T-cell (primary cell): ENCODE measurements around the gene DZIP3. TPM values are rescaled to one million over a fixed set of nuclear protein-coding genes. Genes with fewer than 3 reads are reported as not detected.

Source experiments
- ATAC-seq, 4 experiments: fragments of 200-7000 bp in 3 of 4; fragments of 150-1000 bp in 1 of 4; cut with Tn5 transposase; replicated peaks in 1 of 4; 1 replicate in 3 of 4; 2 replicates in 1 of 4; pipeline ENCODE4 v1.10.0; 2021; ENCODE audit warnings: moderate library complexity in 3 of 4, mild to moderate bottlenecking in 2 of 4, moderate number of reproducible peaks in 1 of 4
- CTCF ChIA-PET, 2 donors: fragments of 300-600 bp; sonication (Branson Sonifier 250); formaldehyde crosslinking; loops; one replicate each; lab custom pipeline; 2022; ENCODE audit warnings: antibody characterized with exemption in 2 of 2; lab: Charles Lee
- POLR2A ChIA-PET, 2 donors: fragments of 300-600 bp; sonication (Branson Sonifier 250); formaldehyde crosslinking; loops; one replicate each; lab custom pipeline; 2022; ENCODE audit warnings: antibody characterized with exemption in 2 of 2; lab: Charles Lee
- DNase-seq, 35 experiments: peaks; one replicate each; pipeline versions ENCODE4 v3.0.0 to v3.0.0-alpha.2; 2013 to 2023
- H3K27ac ChIP-seq: one replicate; pipeline ENCODE4 v1.5.1; 2013; ENCODE audit warnings: low read length
- H3K27me3 ChIP-seq, 2 experiments: replicated peaks in 1 of 2; 1 replicate in 1 of 2; 2 replicates in 1 of 2; pipeline versions ENCODE4 v1.6.1 to v1.7.0; 2013; ENCODE audit warnings: low read length in 1 of 2, mixed read lengths in 1 of 2; ENCODE audit not compliant: control insufficient read depth in 2 of 2, insufficient read depth in 2 of 2; ENCODE audit errors: extremely low read depth in 1 of 2
- H3K36me3 ChIP-seq, 2 donors: 1 replicate in 1 of 2; 2 replicates in 1 of 2; pipeline versions ENCODE4 v1.6.1 to v1.7.0; 2013; ENCODE audit warnings: low read length in 1 of 2; ENCODE audit not compliant: control insufficient read depth in 2 of 2, insufficient read depth in 1 of 2; ENCODE audit errors: extremely low read depth in 1 of 2
- H3K4me1 ChIP-seq, 2 experiments: 1 replicate in 1 of 2; 2 replicates in 1 of 2; pipeline versions ENCODE4 v1.6.1 to v1.7.0; 2013; ENCODE audit warnings: low read length in 2 of 2, mixed read lengths in 1 of 2; ENCODE audit not compliant: insufficient read depth in 2 of 2, control insufficient read depth in 1 of 2; ENCODE audit errors: extremely low read depth in 1 of 2
- H3K4me3 ChIP-seq, 2 donors: 1 replicate in 1 of 2; 2 replicates in 1 of 2; pipeline versions ENCODE4 v1.5.1 to v1.7.0; 2013; ENCODE audit warnings: mild to moderate bottlenecking in 2 of 2, low read length in 1 of 2, moderate library complexity in 1 of 2; ENCODE audit not compliant: control insufficient read depth in 1 of 2; ENCODE audit errors: extremely low read depth in 1 of 2
- H3K9me3 ChIP-seq: 2 replicates; pipeline ENCODE4 v1.7.0; 2013
- H3K27ac Mint-ChIP-seq, 2 donors: one replicate each; pipeline ENCODE4 v1.8.0; 2020 to 2021; ENCODE audit warnings: mild to moderate bottlenecking in 2 of 2, mixed read lengths in 2 of 2
- H3K27me3 Mint-ChIP-seq, 2 donors: one replicate each; pipeline ENCODE4 v1.8.0; 2021 to 2022; ENCODE audit warnings: mixed read lengths in 2 of 2
- H3K36me3 Mint-ChIP-seq: one replicate; pipeline ENCODE4 v1.8.0; 2021; ENCODE audit warnings: mixed read lengths
- H3K4me1 Mint-ChIP-seq, 3 donors: one replicate each; pipeline ENCODE4 v1.8.0; 2020 to 2022; ENCODE audit warnings: mixed read lengths in 3 of 3, mild to moderate bottlenecking in 1 of 3
- H3K4me3 Mint-ChIP-seq, 3 donors: one replicate each; pipeline ENCODE4 v1.8.0; 2020 to 2022; ENCODE audit warnings: mild to moderate bottlenecking in 3 of 3, mixed read lengths in 3 of 3, moderate library complexity in 3 of 3
- H3K9me3 Mint-ChIP-seq, 3 donors: one replicate each; pipeline ENCODE4 v1.8.0; 2020 to 2022; ENCODE audit warnings: mixed read lengths in 3 of 3
- WGBS: methylation state at CpG from one replicate; pipeline ENCODE4 v1.1.5; 2013; ENCODE audit warnings: missing lambda C conversion rate; ENCODE audit not compliant: insufficient coverage; 5-methylcytosine and 5-hydroxymethylcytosine counted together
- total RNA-seq, 35 experiments: library from RNA in 6 of 35; stranded (reverse) in 6 of 35; fragments of 120-200 nt in 1 of 35; gene quantifications; one replicate each; pipeline versions ENCODE4 v1.2.1 to v1.2.4 and lab custom pipeline; 2013 to 2026

Gene DZIP3
- total RNA-seq, 5 donors from 2014 or later (not counting 1 experiment from before 2014, with no cell fraction given): 9.3 to 19.9 (median 10.9) TPM

- H3K36me3 Mint-ChIP-seq: no peaks in the 10 kb centered on the region
- H3K4me3 ChIP-seq: no peak overlapping the region
- CTCF ChIA-PET: no interaction called here
- no peaks in the 10 kb centered on the region for H3K27me3 ChIP-seq
- POLR2A ChIA-PET: no interaction called here
- no peaks in the 10 kb centered on the region for H3K4me1 Mint-ChIP-seq
- no peaks in the 10 kb centered on the region for H3K36me3 ChIP-seq
- no peaks in the 10 kb centered on the region for H3K4me1 ChIP-seq
- ATAC-seq (no peak), DNase-seq (no peak)
- H3K27me3 Mint-ChIP-seq: no peaks in the 10 kb centered on the region
- no peak overlapping the region for H3K27ac ChIP-seq
- WGBS: 40% methylated on average over 1 of the region's 5 CpGs
- no peak overlapping the region for H3K4me3 Mint-ChIP-seq
- H3K27ac Mint-ChIP-seq: no peak overlapping the region
- peaks cover 0 to 3% (median 0%) of the 10 kb centered on the region in 3 donors for H3K9me3 Mint-ChIP-seq
- H3K9me3 ChIP-seq: no peaks in the 10 kb centered on the region
These were observed 123.5 kb downstream of the DZIP3 start for GRCh38 chr3:108713009-108713516.

GRCh38 chr3:108713816-108714215 is 124.3 kb downstream of the DZIP3 start:
- ATAC-seq (no peak), DNase-seq (no peak)
- H3K36me3 Mint-ChIP-seq: no peaks in the 10 kb centered on the region
- WGBS: 80% methylated on average over 3 of the region's 3 CpGs
- Histone ChIP-seq H3K9me3 (no peaks in the 10 kb centered on the region), H3K4me3 (no peak overlapping the region), H3K27me3 (no peaks in the 10 kb centered on the region), H3K36me3 (no peaks in the 10 kb centered on the region), H3K4me1 (no peaks in the 10 kb centered on the region), H3K27ac (no peak overlapping the region)
- POLR2A ChIA-PET: no interaction called here
- H3K4me1 Mint-ChIP-seq: no peaks in the 10 kb centered on the region
- CTCF ChIA-PET: no interaction called here
- no peaks in the 10 kb centered on the region for H3K27me3 Mint-ChIP-seq
- H3K27ac Mint-ChIP-seq: no peak overlapping the region
- H3K9me3 Mint-ChIP-seq: peaks cover 0 to 3% (median 0%) of the 10 kb centered on the region in 3 donors
- H3K4me3 Mint-ChIP-seq: no peak overlapping the region

GRCh38 chr3:108718454-108718853 is 128.9 kb downstream of the DZIP3 start:
- H3K27ac Mint-ChIP-seq: no peak overlapping the region
- H3K27ac ChIP-seq: no peak overlapping the region
- no peaks in the 10 kb centered on the region for H3K9me3 ChIP-seq
- H3K36me3 ChIP-seq: no peaks in the 10 kb centered on the region
- CTCF ChIA-PET: interaction anchor here (0.6 to 1.1 kb wide), 2 partner anchors 12 to 42 kb away, joined by 3 read pairs; no protein-coding TSS in a partner anchor
- no peaks in the 10 kb centered on the region for H3K27me3 ChIP-seq
- no peak for ATAC-seq
- DNase-seq: no peak
- peaks cover 0 to 4% (median 4%) of the 10 kb centered on the region in 3 donors for H3K4me1 Mint-ChIP-seq
- WGBS: 100% methylated on average over 2 of the region's 2 CpGs
- no peaks in the 10 kb centered on the region for H3K27me3 Mint-ChIP-seq
- H3K4me3 Mint-ChIP-seq: no peak overlapping the region
- POLR2A ChIA-PET: interaction anchor here in 1 of 2 donors (0.7 kb wide), 1 partner anchor 10 kb away, joined by 6 read pairs; no protein-coding TSS in a partner anchor
- no peaks in the 10 kb centered on the region for H3K4me1 ChIP-seq
- H3K9me3 Mint-ChIP-seq: peaks cover 0 to 8% (median 0%) of the 10 kb centered on the region in 3 donors
- H3K36me3 Mint-ChIP-seq: no peaks in the 10 kb centered on the region
- H3K4me3 ChIP-seq: no peak overlapping the region

GRCh38 chr3:108719178-108719806 is 129.8 kb downstream of the DZIP3 start:
- ChIA-PET CTCF (interaction anchor here (0.7 to 1.1 kb wide), 2 partner anchors 11 to 111 kb away, joined by 3 read pairs; no protein-coding TSS in a partner anchor), POLR2A (no interaction called here)
- ATAC-seq (no peak), DNase-seq (no peak)
- H3K36me3 ChIP-seq: no peaks in the 10 kb centered on the region
- Mint-ChIP-seq H3K27me3 (no peaks in the 10 kb centered on the region), H3K4me1 (peaks cover 4 to 5% (median 4%) of the 10 kb centered on the region in 3 donors), H3K4me3 (no peak overlapping the region), H3K27ac (no peak overlapping the region), H3K9me3 (peaks cover 0 to 8% (median 3%) of the 10 kb centered on the region in 3 donors), H3K36me3 (no peaks in the 10 kb centered on the region)
- no peak overlapping the region for H3K27ac ChIP-seq
- no peaks in the 10 kb centered on the region for H3K4me1 ChIP-seq
- H3K4me3 ChIP-seq: no peak overlapping the region
- H3K27me3 ChIP-seq: no peaks in the 10 kb centered on the region
- no CpG with 5 or more reads among the region's 2 CpGs for WGBS
- H3K9me3 ChIP-seq: no peaks in the 10 kb centered on the region

GRCh38 chr3:108722724-108723123 is 133.2 kb downstream of the DZIP3 start:
- Histone ChIP-seq H3K4me3 (no peak overlapping the region), H3K4me1 (no peaks in the 10 kb centered on the region), H3K9me3 (no peaks in the 10 kb centered on the region), H3K36me3 (no peaks in the 10 kb centered on the region), H3K27ac (no peak overlapping the region), H3K27me3 (no peaks in the 10 kb centered on the region)
- peaks cover 4 to 7% (median 4%) of the 10 kb centered on the region in 3 donors for H3K4me1 Mint-ChIP-seq
- H3K27me3 Mint-ChIP-seq: no peaks in the 10 kb centered on the region
- CTCF ChIA-PET: no interaction called here
- DNase-seq: no peak
- no peaks in the 10 kb centered on the region for H3K36me3 Mint-ChIP-seq
- 100% methylated on average over 1 of the region's 1 CpG for WGBS
- POLR2A ChIA-PET: no interaction called here
- no peak overlapping the region for H3K27ac Mint-ChIP-seq
- no peak for ATAC-seq
- no peak overlapping the region for H3K4me3 Mint-ChIP-seq
- H3K9me3 Mint-ChIP-seq: peaks cover 0 to 8% (median 3%) of the 10 kb centered on the region in 3 donors

GRCh38 chr3:108724101-108724500 is 134.6 kb downstream of the DZIP3 start:
- no peak for DNase-seq
- no peak for ATAC-seq
- no peaks in the 10 kb centered on the region for H3K36me3 Mint-ChIP-seq
- POLR2A ChIA-PET: no interaction called here
- H3K9me3 Mint-ChIP-seq: peaks cover 0 to 8% (median 3%) of the 10 kb centered on the region in 3 donors
- H3K36me3 ChIP-seq: no peaks in the 10 kb centered on the region
- peaks cover 2 to 7% (median 2%) of the 10 kb centered on the region in 3 donors for H3K4me1 Mint-ChIP-seq
- WGBS: no CpG with 5 or more reads among the region's 4 CpGs
- CTCF ChIA-PET: no interaction called here
- no peaks in the 10 kb centered on the region for H3K27me3 ChIP-seq
- H3K9me3 ChIP-seq: no peaks in the 10 kb centered on the region
- H3K27ac Mint-ChIP-seq: no peak overlapping the region
- no peak overlapping the region for H3K27ac ChIP-seq
- no peaks in the 10 kb centered on the region for H3K4me1 ChIP-seq
- H3K27me3 Mint-ChIP-seq: no peaks in the 10 kb centered on the region
- H3K4me3 ChIP-seq: no peak overlapping the region
- no peak overlapping the region for H3K4me3 Mint-ChIP-seq
